WTC11 (cell line): ENCODE data around the gene STAG1. TPM values are rescaled to one million over a fixed set of nuclear protein-coding genes. Genes with fewer than 3 reads are reported as not detected.
A peak's percentile ranks its signal among the peaks of the same experiment; 100 is the strongest.

ENCODE experiments used
- ATAC-seq: fragments of 200-7000 bp; cut with Tn5 transposase; 2 replicates; pipeline ENCODE4 v1.10.0; 2021; ENCODE audit warnings: mild to moderate bottlenecking, moderate library complexity
- CTCF ChIA-PET: fragments of 300-600 bp; sonication (Branson Sonifier 250); formaldehyde crosslinking; loops from one replicate; lab custom pipeline; 2021; ENCODE audit warnings: antibody characterized with exemption; lab: Charles Lee
- POLR2A ChIA-PET: fragments of 350-600 bp; sonication (Branson Sonifier 250); formaldehyde crosslinking; loops from one replicate; lab custom pipeline; 2021; ENCODE audit warnings: antibody characterized with exemption; lab: Charles Lee
- DNase-seq: peaks from one replicate; pipeline ENCODE4 v3.0.0; 2021; ENCODE audit warnings: low spot score
- H3K27ac Mint-ChIP-seq: 2 replicates; pipeline ENCODE4 v1.8.0; 2021; ENCODE audit warnings: mixed read lengths
- H3K27me3 Mint-ChIP-seq: 2 replicates; pipeline ENCODE4 v1.8.0; 2021; ENCODE audit warnings: low read depth, mild to moderate bottlenecking, moderate library complexity, mixed read lengths
- H3K36me3 Mint-ChIP-seq: 2 replicates; pipeline ENCODE4 v1.8.0; 2021; ENCODE audit warnings: mixed read lengths
- H3K4me1 Mint-ChIP-seq: 2 replicates; pipeline ENCODE4 v1.8.0; 2022; ENCODE audit warnings: mixed read lengths
- H3K4me3 Mint-ChIP-seq: 2 replicates; pipeline ENCODE4 v1.8.0; 2021; ENCODE audit warnings: mild to moderate bottlenecking, moderate library complexity, mixed read lengths
- H3K9me3 Mint-ChIP-seq: 2 replicates; pipeline ENCODE4 v1.8.0; 2021; ENCODE audit warnings: mixed read lengths
- ATF1 ChIP-seq: sonication (generic); formaldehyde crosslinking; IDR thresholded peaks from 2 replicates; pipeline ENCODE4 v1.8.1; 2023; ENCODE audit warnings: mild to moderate bottlenecking, moderate library complexity, missing genetic modification reagents
- CBFB ChIP-seq: sonication (generic); formaldehyde crosslinking; IDR thresholded peaks from 2 replicates; pipeline ENCODE4 v1.8.1; 2022; ENCODE audit warnings: mild to moderate bottlenecking, low read depth, missing genetic modification reagents
- CREM ChIP-seq: sonication (generic); formaldehyde crosslinking; IDR thresholded peaks from 2 replicates; pipeline ENCODE4 v1.8.1; 2022; ENCODE audit warnings: mild to moderate bottlenecking, missing genetic modification reagents, moderate library complexity
- ELF4 ChIP-seq: sonication (generic); formaldehyde crosslinking; IDR thresholded peaks from 2 replicates; pipeline ENCODE4 v1.8.1; 2022; ENCODE audit warnings: low read depth, mild to moderate bottlenecking, moderate library complexity, missing genetic modification reagents
- FOXJ3 ChIP-seq: sonication (generic); formaldehyde crosslinking; IDR thresholded peaks from 2 replicates; pipeline ENCODE4 v1.9.0; 2021; ENCODE audit warnings: missing genetic modification reagents, mild to moderate bottlenecking, borderline replicate concordance
- FOXK1 ChIP-seq: sonication (generic); formaldehyde crosslinking; IDR thresholded peaks from 2 replicates; pipeline ENCODE4 v1.8.0; 2022; ENCODE audit warnings: mild to moderate bottlenecking, moderate library complexity, missing genetic modification reagents
- GTF2I ChIP-seq: fragments of 250-450 bp; sonication (Bioruptor Pico); conservative IDR thresholded peaks from 2 replicates; pipeline ENCODE4 v1.4.0; 2021; ENCODE audit warnings: mild to moderate bottlenecking
- IRF2 ChIP-seq: sonication (generic); formaldehyde crosslinking; IDR thresholded peaks from 2 replicates; pipeline ENCODE4 v1.8.0; 2022; ENCODE audit warnings: low read depth, missing genetic modification reagents, borderline replicate concordance
- JAZF1 ChIP-seq: fragments of 250-450 bp; sonication (Bioruptor Pico); IDR thresholded peaks from 2 replicates; pipeline ENCODE4 v1.9.0; 2021; ENCODE audit warnings: moderate library complexity, mild to moderate bottlenecking, inconsistent platforms
- JUN ChIP-seq: sonication (generic); formaldehyde crosslinking; IDR thresholded peaks from 2 replicates; pipeline ENCODE4 v1.8.0; 2023; ENCODE audit warnings: mild to moderate bottlenecking, missing genetic modification reagents
- NFATC4 ChIP-seq: fragments of 250-450 bp; sonication (Bioruptor Pico); IDR thresholded peaks from 2 replicates; pipeline ENCODE4 v1.9.0; 2021; ENCODE audit warnings: mild to moderate bottlenecking
- NFE2L1 ChIP-seq: sonication (generic); formaldehyde crosslinking; IDR thresholded peaks from 2 replicates; pipeline ENCODE4 v1.8.1; 2023; ENCODE audit warnings: missing genetic modification reagents
- NFYB ChIP-seq: sonication (generic); formaldehyde crosslinking; conservative IDR thresholded peaks from 2 replicates; pipeline ENCODE4 v1.8.0; 2022; ENCODE audit warnings: low read depth, missing genetic modification reagents
- NR2C2 ChIP-seq: sonication (generic); formaldehyde crosslinking; IDR thresholded peaks from 2 replicates; pipeline ENCODE4 v1.8.0; 2022; ENCODE audit warnings: mild to moderate bottlenecking, missing genetic modification reagents
- PRRX2 ChIP-seq: fragments of 250-450 bp; sonication (Bioruptor Pico); IDR thresholded peaks from 2 replicates; pipeline ENCODE4 v1.8.0; 2021; ENCODE audit warnings: mild to moderate bottlenecking
- RELA ChIP-seq: sonication (generic); formaldehyde crosslinking; IDR thresholded peaks from 2 replicates; pipeline ENCODE4 v1.8.1; 2022; ENCODE audit warnings: missing genetic modification reagents, mild to moderate bottlenecking, borderline replicate concordance
- SP1 ChIP-seq: sonication (generic); formaldehyde crosslinking; conservative IDR thresholded peaks from 2 replicates; pipeline ENCODE4 v1.8.1; 2022; ENCODE audit warnings: missing genetic modification reagents
- TEAD4 ChIP-seq: sonication (generic); formaldehyde crosslinking; IDR thresholded peaks from 2 replicates; pipeline ENCODE4 v1.8.0; 2022; ENCODE audit warnings: mild to moderate bottlenecking, missing genetic modification reagents
- ZNF138 ChIP-seq: sonication (generic); formaldehyde crosslinking; conservative IDR thresholded peaks from 2 replicates; pipeline ENCODE4 v1.8.1; 2022; ENCODE audit warnings: mild to moderate bottlenecking, moderate library complexity, missing genetic modification reagents
- ZNF232 ChIP-seq: sonication (generic); formaldehyde crosslinking; IDR thresholded peaks from 2 replicates; pipeline ENCODE4 v1.8.0; 2022; ENCODE audit warnings: mild to moderate bottlenecking, missing genetic modification reagents
- ZNF416 ChIP-seq: fragments of 250-450 bp; sonication (Bioruptor Pico); IDR thresholded peaks from 2 replicates; pipeline ENCODE4 v1.9.0; 2021; ENCODE audit warnings: mild to moderate bottlenecking, inconsistent platforms
- total RNA-seq: library from RNA; stranded (reverse); gene quantifications from 3 replicates; pipeline ENCODE4 v1.2.3, GENCODE V29; 2021
- TF ChIP-seq, protein P1 (sequence below): fragments of 250-450 bp; sonication (Bioruptor Pico); IDR thresholded peaks from 2 replicates; pipeline ENCODE4 v1.9.0; 2021; ENCODE audit warnings: mild to moderate bottlenecking
- TF ChIP-seq, protein P2 (sequence below): sonication (generic); formaldehyde crosslinking; IDR thresholded peaks from 2 replicates; pipeline ENCODE4 v1.8.1; 2023; ENCODE audit warnings: mild to moderate bottlenecking, missing genetic modification reagents
- TF ChIP-seq, protein P3 (sequence below): sonication (generic); formaldehyde crosslinking; IDR thresholded peaks from 2 replicates; pipeline ENCODE4 v1.8.0; 2022; ENCODE audit warnings: mild to moderate bottlenecking, missing genetic modification reagents
- TF ChIP-seq, protein P4 (sequence below): sonication (generic); formaldehyde crosslinking; IDR thresholded peaks from 2 replicates; pipeline ENCODE4 v1.8.1; 2022; ENCODE audit warnings: mild to moderate bottlenecking, missing genetic modification reagents, moderate library complexity, borderline replicate concordance
- TF ChIP-seq, protein P5 (sequence below): sonication (generic); formaldehyde crosslinking; IDR thresholded peaks from 2 replicates; pipeline ENCODE4 v1.8.1; 2022; ENCODE audit warnings: low read depth, mild to moderate bottlenecking, moderate library complexity, missing genetic modification reagents, borderline replicate concordance
- TF ChIP-seq, protein P6 (sequence below): fragments of 250-450 bp; sonication (Bioruptor Pico); IDR thresholded peaks from 2 replicates; pipeline ENCODE4 v1.8.0; 2021; ENCODE audit warnings: mild to moderate bottlenecking

STAG1 gene
- total RNA-seq, 1 experiment from 2014 or later = 20.7 TPM

DNA sequence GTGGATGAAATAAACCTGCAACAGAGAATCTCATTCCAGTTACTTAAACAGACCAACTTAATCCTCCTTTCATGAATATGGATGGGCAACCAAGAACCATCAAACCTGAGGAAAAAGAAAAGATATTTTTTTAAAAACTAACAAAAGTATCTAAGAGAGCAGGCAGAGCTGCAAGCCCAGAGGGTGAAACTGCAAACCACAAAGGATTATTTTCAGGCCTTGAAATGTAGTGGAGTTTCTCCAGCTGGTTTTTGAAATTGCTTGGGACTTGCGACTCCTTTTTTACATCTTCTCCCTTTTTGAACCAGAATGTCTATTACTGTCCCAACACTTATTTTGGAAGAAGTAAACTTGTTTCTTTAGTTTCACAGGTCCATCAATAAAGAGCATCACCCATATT is 87.4 kb downstream of the STAG1 start:
- CTCF ChIA-PET = interaction anchor here (0.6 to 1.7 kb wide), 3 partner anchors 88 to 273 kb away, joined by 3 to 8 read pairs (median 4); partner anchors contain the start of gene STAG1
- POLR2A ChIA-PET = no interaction called here
- no peak for DNase-seq
- H3K4me3 Mint-ChIP-seq = no peak overlapping the region
- H3K27me3 Mint-ChIP-seq = no peaks in the 10 kb centered on the region
- no peak for ATAC-seq
- H3K27ac Mint-ChIP-seq = peak overlapping the region; percentile 9; the same call in 1 of the 2 replicates
- TF ChIP-seq TEAD4 (CRISPR knock-in tag) = no peak
- no peak for TF ChIP-seq RELA (CRISPR knock-in tag)
- TF ChIP-seq NR2C2 (CRISPR knock-in tag) = no peak
- no peak for TF ChIP-seq ELF4 (CRISPR knock-in tag)
- no peak for TF ChIP-seq SP1 (CRISPR knock-in tag)
- TF ChIP-seq NFE2L1 = no peak
- no peak for TF ChIP-seq GTF2I
- no peak for TF ChIP-seq CBFB (CRISPR knock-in tag)
- TF ChIP-seq ZNF416 (CRISPR knock-in tag) = no peak
- no peak for TF ChIP-seq NFATC4 (CRISPR knock-in tag)
- TF ChIP-seq ZNF138 (CRISPR knock-in tag) = no peak
- TF ChIP-seq, protein P1, sequence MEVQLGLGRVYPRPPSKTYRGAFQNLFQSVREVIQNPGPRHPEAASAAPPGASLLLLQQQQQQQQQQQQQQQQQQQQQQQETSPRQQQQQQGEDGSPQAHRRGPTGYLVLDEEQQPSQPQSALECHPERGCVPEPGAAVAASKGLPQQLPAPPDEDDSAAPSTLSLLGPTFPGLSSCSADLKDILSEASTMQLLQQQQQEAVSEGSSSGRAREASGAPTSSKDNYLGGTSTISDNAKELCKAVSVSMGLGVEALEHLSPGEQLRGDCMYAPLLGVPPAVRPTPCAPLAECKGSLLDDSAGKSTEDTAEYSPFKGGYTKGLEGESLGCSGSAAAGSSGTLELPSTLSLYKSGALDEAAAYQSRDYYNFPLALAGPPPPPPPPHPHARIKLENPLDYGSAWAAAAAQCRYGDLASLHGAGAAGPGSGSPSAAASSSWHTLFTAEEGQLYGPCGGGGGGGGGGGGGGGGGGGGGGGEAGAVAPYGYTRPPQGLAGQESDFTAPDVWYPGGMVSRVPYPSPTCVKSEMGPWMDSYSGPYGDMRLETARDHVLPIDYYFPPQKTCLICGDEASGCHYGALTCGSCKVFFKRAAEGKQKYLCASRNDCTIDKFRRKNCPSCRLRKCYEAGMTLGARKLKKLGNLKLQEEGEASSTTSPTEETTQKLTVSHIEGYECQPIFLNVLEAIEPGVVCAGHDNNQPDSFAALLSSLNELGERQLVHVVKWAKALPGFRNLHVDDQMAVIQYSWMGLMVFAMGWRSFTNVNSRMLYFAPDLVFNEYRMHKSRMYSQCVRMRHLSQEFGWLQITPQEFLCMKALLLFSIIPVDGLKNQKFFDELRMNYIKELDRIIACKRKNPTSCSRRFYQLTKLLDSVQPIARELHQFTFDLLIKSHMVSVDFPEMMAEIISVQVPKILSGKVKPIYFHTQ (CRISPR knock-in tag) = no peak
- no peak for TF ChIP-seq JAZF1 (CRISPR knock-in tag)
- no peak for TF ChIP-seq CREM (CRISPR knock-in tag)
- TF ChIP-seq, protein P2, sequence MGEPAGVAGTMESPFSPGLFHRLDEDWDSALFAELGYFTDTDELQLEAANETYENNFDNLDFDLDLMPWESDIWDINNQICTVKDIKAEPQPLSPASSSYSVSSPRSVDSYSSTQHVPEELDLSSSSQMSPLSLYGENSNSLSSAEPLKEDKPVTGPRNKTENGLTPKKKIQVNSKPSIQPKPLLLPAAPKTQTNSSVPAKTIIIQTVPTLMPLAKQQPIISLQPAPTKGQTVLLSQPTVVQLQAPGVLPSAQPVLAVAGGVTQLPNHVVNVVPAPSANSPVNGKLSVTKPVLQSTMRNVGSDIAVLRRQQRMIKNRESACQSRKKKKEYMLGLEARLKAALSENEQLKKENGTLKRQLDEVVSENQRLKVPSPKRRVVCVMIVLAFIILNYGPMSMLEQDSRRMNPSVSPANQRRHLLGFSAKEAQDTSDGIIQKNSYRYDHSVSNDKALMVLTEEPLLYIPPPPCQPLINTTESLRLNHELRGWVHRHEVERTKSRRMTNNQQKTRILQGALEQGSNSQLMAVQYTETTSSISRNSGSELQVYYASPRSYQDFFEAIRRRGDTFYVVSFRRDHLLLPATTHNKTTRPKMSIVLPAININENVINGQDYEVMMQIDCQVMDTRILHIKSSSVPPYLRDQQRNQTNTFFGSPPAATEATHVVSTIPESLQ (CRISPR knock-in tag) = no peak
- TF ChIP-seq JUN (CRISPR knock-in tag) = no peak
- TF ChIP-seq NFYB (CRISPR knock-in tag) = no peak
- no peaks in the 10 kb centered on the region for H3K9me3 Mint-ChIP-seq
- no peaks in the 10 kb centered on the region for H3K36me3 Mint-ChIP-seq
- peaks cover 10% of the 10 kb centered on the region for H3K4me1 Mint-ChIP-seq

DNA sequence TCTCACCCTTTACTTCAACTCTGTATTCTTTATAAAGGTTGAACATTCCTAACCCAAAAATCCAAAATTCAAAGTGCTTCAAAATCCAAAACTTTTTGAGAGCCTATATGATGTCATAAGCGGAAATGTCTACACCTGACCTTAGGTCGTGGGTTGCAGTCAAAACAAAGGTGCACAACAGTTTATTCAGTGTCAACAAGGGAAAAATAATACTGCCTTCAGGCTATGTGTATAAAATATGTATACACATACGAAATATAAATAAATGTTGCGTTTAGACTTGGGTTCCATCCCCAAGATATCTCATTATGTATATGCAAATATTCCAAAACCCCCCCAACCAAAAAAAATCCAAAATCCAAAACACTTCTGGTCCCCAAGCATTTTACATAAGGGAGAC is 90.9 kb downstream of the STAG1 start:
- DNase-seq (no peak), ATAC-seq (no peak)
- ChIA-PET CTCF (no interaction called here), POLR2A (interaction anchor here (0.6 kb wide), 1 partner anchor 234 kb away, joined by 4 read pairs; no protein-coding TSS in a partner anchor)
- H3K36me3 Mint-ChIP-seq = no peaks in the 10 kb centered on the region
- no peak overlapping the region for H3K4me3 Mint-ChIP-seq
- H3K4me1 Mint-ChIP-seq = peaks cover 23% of the 10 kb centered on the region
- H3K27me3 Mint-ChIP-seq = no peaks in the 10 kb centered on the region
- H3K9me3 Mint-ChIP-seq = no peaks in the 10 kb centered on the region
- H3K27ac Mint-ChIP-seq = no peak overlapping the region; the same call in 1 of the 2 replicates
- TF ChIP-seq, protein P3, sequence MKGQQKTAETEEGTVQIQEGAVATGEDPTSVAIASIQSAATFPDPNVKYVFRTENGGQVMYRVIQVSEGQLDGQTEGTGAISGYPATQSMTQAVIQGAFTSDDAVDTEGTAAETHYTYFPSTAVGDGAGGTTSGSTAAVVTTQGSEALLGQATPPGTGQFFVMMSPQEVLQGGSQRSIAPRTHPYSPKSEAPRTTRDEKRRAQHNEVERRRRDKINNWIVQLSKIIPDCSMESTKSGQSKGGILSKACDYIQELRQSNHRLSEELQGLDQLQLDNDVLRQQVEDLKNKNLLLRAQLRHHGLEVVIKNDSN (CRISPR knock-in tag) = no peak
- TF ChIP-seq IRF2 (no peak), ZNF232 (CRISPR knock-in tag) (no peak), FOXK1 (CRISPR knock-in tag) (no peak), JAZF1 (CRISPR knock-in tag) (no peak), ATF1 (CRISPR knock-in tag) (no peak), FOXJ3 (no peak), PRRX2 (CRISPR knock-in tag) (no peak)
- TF ChIP-seq, protein P4, sequence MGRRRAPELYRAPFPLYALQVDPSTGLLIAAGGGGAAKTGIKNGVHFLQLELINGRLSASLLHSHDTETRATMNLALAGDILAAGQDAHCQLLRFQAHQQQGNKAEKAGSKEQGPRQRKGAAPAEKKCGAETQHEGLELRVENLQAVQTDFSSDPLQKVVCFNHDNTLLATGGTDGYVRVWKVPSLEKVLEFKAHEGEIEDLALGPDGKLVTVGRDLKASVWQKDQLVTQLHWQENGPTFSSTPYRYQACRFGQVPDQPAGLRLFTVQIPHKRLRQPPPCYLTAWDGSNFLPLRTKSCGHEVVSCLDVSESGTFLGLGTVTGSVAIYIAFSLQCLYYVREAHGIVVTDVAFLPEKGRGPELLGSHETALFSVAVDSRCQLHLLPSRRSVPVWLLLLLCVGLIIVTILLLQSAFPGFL (CRISPR knock-in tag) = no peak
- TF ChIP-seq, protein P5, sequence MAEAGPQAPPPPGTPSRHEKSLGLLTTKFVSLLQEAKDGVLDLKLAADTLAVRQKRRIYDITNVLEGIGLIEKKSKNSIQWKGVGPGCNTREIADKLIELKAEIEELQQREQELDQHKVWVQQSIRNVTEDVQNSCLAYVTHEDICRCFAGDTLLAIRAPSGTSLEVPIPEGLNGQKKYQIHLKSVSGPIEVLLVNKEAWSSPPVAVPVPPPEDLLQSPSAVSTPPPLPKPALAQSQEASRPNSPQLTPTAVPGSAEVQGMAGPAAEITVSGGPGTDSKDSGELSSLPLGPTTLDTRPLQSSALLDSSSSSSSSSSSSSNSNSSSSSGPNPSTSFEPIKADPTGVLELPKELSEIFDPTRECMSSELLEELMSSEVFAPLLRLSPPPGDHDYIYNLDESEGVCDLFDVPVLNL (CRISPR knock-in tag) = no peak
- TF ChIP-seq, protein P6, sequence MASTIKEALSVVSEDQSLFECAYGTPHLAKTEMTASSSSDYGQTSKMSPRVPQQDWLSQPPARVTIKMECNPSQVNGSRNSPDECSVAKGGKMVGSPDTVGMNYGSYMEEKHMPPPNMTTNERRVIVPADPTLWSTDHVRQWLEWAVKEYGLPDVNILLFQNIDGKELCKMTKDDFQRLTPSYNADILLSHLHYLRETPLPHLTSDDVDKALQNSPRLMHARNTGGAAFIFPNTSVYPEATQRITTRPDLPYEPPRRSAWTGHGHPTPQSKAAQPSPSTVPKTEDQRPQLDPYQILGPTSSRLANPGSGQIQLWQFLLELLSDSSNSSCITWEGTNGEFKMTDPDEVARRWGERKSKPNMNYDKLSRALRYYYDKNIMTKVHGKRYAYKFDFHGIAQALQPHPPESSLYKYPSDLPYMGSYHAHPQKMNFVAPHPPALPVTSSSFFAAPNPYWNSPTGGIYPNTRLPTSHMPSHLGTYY (CRISPR knock-in tag) = no peak
